ENCODE data around the gene ST8SIA1. TPM values are rescaled to one million over a fixed set of nuclear protein-coding genes. Genes with fewer than 3 reads are reported as not detected.

The ST8SIA1 gene
- total and polyA plus RNA-seq, 2 of the 8 experiments (the other 6 are each of a cell fraction or from before 2014, with no cell fraction given): 1.9 to 4.4 TPM

GRCh38 chr12:22242726-22243125 is 91.8 kb downstream of the ST8SIA1 start (continued):
- TF ChIP-seq CHD7 (IDR thresholded peaks at IDR 0.05; ENCODE audit: insufficient replicate concordance, low read length) (no peak), JUN (IDR thresholded peaks at IDR 0.05; ENCODE audit: low read depth, low read length) (no peak), CTBP2 (IDR thresholded peaks at IDR 0.05; ENCODE audit: borderline replicate concordance, insufficient read depth, insufficient read length, low read length) (no peak), ATF2 (IDR thresholded peaks at IDR 0.05; ENCODE audit: low read length) (no peak), SP2 (IDR thresholded peaks at IDR 0.05; ENCODE audit: low read length) (no peak), CREB1 (IDR thresholded peaks at IDR 0.05) (no peak), RNF2 (IDR thresholded peaks at IDR 0.05; ENCODE audit: borderline replicate concordance, low read depth, low read length, missing control alignments, poor library complexity, severe bottlenecking) (no peak), NANOG (IDR thresholded peaks at IDR 0.05; ENCODE audit: insufficient read depth, low read depth, low read length, poor library complexity, severe bottlenecking) (no peak), ZNF274 (IDR thresholded peaks at IDR 0.05; ENCODE audit: borderline replicate concordance, extremely low read depth, low read length) (no peak), CHD2 (IDR thresholded peaks at IDR 0.05; ENCODE audit: low read length) (no peak)
